Umbilical cord (tissue), 2 donors: ENCODE measurements around the gene SNAI1. TPM values are rescaled to one million over a fixed set of nuclear protein-coding genes. Genes with fewer than 3 reads are reported as not detected.

Source experiments
- DNase-seq: peaks from one replicate; pipeline ENCODE4 v3.0.0-alpha.2; 2015; ENCODE audit warnings: low spot score
- total RNA-seq: library from RNA; depleted of rRNA; stranded (reverse); fragments of >200 nt; gene quantifications from one replicate; pipeline ENCODE4 v1.2.3, GENCODE V29; 2014; ENCODE audit warnings: low replicate concordance; ENCODE audit not compliant: insufficient read depth

Gene SNAI1
- total RNA-seq, 1 donor from 2014 or later: not detected

GRCh38 chr20:50034567-50035180 is 51.9 kb downstream of the SNAI1 start:
- no peak for DNase-seq

- no peak for DNase-seq
Measured at GRCh38 chr20:50036703-50037102, 53.9 kb downstream of the SNAI1 start.

GRCh38 chr20:50037123-50037522 is 54.3 kb downstream of the SNAI1 start:
- no peak for DNase-seq

GRCh38 chr20:50037575-50037974 is 54.8 kb downstream of the SNAI1 start:
- no peak for DNase-seq

- no peak for DNase-seq
Measured at GRCh38 chr20:50038169-50038568, 55.4 kb downstream of the SNAI1 start.

Other genes with a start within 250 kb of the SNAI1 start
- 3.1 TPM for gene SLC9A8, start 170.2 kb upstream of the SNAI1 start, total RNA-seq
- 0.96 TPM for gene SPATA2, start 67.5 kb upstream of the SNAI1 start, total RNA-seq
- gene RNF114, start 46.6 kb upstream of the SNAI1 start, total RNA-seq: 33.2 TPM
- gene UBE2V1, start 130.2 kb downstream of the SNAI1 start, total RNA-seq: 15.2 TPM
- gene PEDS1, start 170.7 kb downstream of the SNAI1 start, total RNA-seq: 15.4 TPM
- 33.5 TPM for gene CEBPB, start 207.8 kb downstream of the SNAI1 start, total RNA-seq